Vagina (tissue), 2 donors: ENCODE measurements around the gene PACSIN1. TPM values are rescaled to one million over a fixed set of nuclear protein-coding genes. Genes with fewer than 3 reads are reported as not detected.

Source experiments
- DNase-seq, 2 donors: peaks; one replicate each; pipeline ENCODE4 v3.0.0-alpha.2; 2017; ENCODE audit errors: extremely low spot score in 2 of 2
- H3K27ac ChIP-seq: fragments of 200-600 bp; sonication (generic); one replicate; pipeline ENCODE4 v1.5.1; 2019
- H3K27me3 ChIP-seq: fragments of 200-600 bp; sonication (generic); one replicate; pipeline ENCODE4 v1.5.1; 2019
- H3K36me3 ChIP-seq, 2 donors: fragments of 200-600 bp; sonication (generic); one replicate each; pipeline ENCODE4 v1.5.1; 2017 to 2019
- H3K4me1 ChIP-seq: fragments of 200-600 bp; sonication (generic); one replicate; pipeline ENCODE4 v1.5.1; 2019
- H3K4me3 ChIP-seq, 2 donors: fragments of 200-600 bp; sonication (generic); 1 replicate in 1 of 2; 2 replicates in 1 of 2; pipeline ENCODE4 v1.5.1; 2016 to 2019
- H3K9me3 ChIP-seq: fragments of 200-600 bp; sonication (generic); one replicate; pipeline ENCODE4 v1.5.1; 2019
- POLR2A ChIP-seq, 2 donors: fragments of 450-650 bp; IDR thresholded peaks; one replicate each; pipeline ENCODE4 v1.6.1; 2017; ENCODE audit warnings: antibody characterized with exemption in 2 of 2, mild to moderate bottlenecking in 2 of 2, moderate library complexity in 2 of 2
- POLR2AphosphoS5 ChIP-seq, 2 donors: sonication (generic); formaldehyde crosslinking; IDR thresholded peaks; one replicate each; pipeline ENCODE4 v1.9.0; 2017; ENCODE audit warnings: antibody characterized with exemption in 2 of 2, mild to moderate bottlenecking in 2 of 2, low read depth in 1 of 2; ENCODE audit not compliant: insufficient read depth in 1 of 2
- intact Hi-C: fragments of 100-400 bp; cut with DNase I; formaldehyde crosslinking; loops from one replicate; pipeline ENCODE4 v1.15.1; 2023
- total RNA-seq: library from RNA; depleted of rRNA; stranded (reverse); fragments of >200 nt; gene quantifications from one replicate; pipeline ENCODE4 v1.2.3, GENCODE V29; 2016
- TF ChIP-seq, protein P1 (sequence below), 3 experiments: fragments of 450-650 bp in 2 of 3; fragments of 200-600 bp in 1 of 3; sonication (generic) in 1 of 3; IDR thresholded peaks; one replicate each; pipeline ENCODE4 v1.5.1; 2017 to 2019; ENCODE audit warnings: antibody characterized with exemption in 3 of 3, mild to moderate bottlenecking in 2 of 3, moderate library complexity in 2 of 3

The PACSIN1 gene
- total RNA-seq, 1 donor from 2014 or later: 0.74 TPM

DNA sequence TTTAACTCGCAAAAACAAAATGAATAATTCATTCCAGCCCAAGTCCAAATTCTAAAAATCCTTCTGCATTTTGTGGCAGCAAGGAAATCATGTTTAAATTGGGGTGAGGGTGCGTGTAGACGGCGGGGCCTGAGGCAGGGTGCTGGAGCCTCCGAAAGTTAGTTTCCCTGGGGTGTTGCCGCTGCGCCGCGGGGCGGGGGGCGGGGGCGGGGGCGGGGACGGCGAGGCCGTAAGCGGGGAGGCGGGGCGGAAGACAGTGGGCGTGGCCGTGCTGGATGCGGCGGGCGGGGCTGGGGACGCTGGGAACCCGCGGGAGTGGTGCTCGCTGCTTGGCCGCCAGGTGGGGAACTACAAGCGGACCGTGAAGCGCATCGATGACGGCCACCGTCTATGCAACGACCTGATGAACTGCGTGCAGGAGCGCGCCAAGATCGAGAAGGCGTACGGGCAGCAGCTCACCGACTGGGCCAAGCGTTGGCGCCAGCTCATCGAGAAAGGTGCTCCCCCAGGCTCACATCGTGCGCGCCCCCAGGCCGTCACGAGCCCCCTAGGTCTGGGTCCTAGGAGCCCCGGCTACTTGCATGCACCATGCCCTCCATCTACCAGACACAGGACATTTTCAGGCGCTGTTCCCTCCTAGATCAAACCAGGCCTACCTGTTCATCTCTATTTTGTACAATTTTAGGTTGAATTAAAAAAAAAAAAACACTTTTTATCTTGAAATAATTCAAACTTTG is 61.3 kb downstream of the PACSIN1 start:
- no peaks in the 10 kb centered on the region for H3K9me3 ChIP-seq
- intact Hi-C loops: loop anchor here (5.0 kb wide), 1 partner anchor 90 kb away; no protein-coding TSS in a partner anchor
- no peak for DNase-seq
- no peaks in the 10 kb centered on the region for H3K36me3 ChIP-seq
- H3K27me3 ChIP-seq: no peaks in the 10 kb centered on the region
- peak overlapping the region; percentile 72 for H3K27ac ChIP-seq
- TF ChIP-seq POLR2A (IDR thresholded peaks at IDR 0.05) (no peak), POLR2AphosphoS5 (IDR thresholded peaks at IDR 0.05; ENCODE audit: insufficient read depth in 1 of 2, low read depth in 1 of 2) (peak in 1 of 2 donors; percentile 10)
- TF ChIP-seq, protein P1, sequence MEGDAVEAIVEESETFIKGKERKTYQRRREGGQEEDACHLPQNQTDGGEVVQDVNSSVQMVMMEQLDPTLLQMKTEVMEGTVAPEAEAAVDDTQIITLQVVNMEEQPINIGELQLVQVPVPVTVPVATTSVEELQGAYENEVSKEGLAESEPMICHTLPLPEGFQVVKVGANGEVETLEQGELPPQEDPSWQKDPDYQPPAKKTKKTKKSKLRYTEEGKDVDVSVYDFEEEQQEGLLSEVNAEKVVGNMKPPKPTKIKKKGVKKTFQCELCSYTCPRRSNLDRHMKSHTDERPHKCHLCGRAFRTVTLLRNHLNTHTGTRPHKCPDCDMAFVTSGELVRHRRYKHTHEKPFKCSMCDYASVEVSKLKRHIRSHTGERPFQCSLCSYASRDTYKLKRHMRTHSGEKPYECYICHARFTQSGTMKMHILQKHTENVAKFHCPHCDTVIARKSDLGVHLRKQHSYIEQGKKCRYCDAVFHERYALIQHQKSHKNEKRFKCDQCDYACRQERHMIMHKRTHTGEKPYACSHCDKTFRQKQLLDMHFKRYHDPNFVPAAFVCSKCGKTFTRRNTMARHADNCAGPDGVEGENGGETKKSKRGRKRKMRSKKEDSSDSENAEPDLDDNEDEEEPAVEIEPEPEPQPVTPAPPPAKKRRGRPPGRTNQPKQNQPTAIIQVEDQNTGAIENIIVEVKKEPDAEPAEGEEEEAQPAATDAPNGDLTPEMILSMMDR (IDR thresholded peaks at IDR 0.05): peak in 2 of 3 experiments; percentile 60 to 69
- peak overlapping the region; percentile 22 to 39 for H3K4me3 ChIP-seq
- H3K4me1 ChIP-seq: peaks cover 12% of the 10 kb centered on the region

DNA sequence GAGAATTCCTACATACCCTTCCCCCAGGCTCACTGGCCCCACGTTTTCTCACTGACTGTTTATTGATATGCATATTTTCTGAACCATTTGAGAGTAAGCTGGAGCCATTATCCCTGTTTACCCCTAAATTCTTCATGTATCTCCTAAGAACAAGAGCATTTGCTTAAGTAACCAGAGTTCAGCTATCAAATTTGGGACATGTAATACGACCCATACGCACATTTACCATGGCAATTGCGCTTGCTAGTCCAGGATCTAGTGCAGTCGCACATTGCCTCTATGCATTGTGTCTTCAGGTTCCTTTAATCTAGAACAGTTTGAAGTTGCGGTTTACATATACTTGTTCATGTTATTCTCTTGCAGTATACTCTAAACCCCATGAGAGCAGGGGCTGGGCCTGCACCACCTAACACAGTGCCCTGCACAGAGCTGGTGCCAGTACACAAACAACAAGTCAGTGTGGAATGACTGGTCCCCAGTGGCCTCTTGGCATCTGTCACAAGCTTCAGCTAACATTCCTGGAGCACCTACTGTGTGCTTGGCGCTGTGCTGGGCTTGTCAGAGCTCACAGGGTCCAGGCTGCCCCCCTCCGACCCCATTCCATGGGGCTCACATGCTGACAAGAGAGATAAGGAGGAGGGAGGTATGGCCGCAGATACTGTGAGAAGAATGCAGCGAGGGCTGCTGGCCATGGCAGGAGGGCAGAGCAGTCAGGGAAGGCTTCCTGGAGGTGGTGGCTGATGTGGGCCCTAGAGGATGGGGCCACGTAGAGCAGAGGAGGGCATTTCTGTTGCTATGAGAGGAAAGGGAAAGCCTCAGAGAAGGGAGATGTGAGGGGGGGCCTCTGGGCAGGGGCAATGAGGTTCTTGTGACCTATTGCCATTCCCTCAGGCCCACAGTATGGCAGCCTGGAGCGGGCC is 62.1 kb downstream of the PACSIN1 start:
- TF ChIP-seq, protein P1 (IDR thresholded peaks at IDR 0.05): no peak
- TF ChIP-seq POLR2AphosphoS5 (IDR thresholded peaks at IDR 0.05; ENCODE audit: insufficient read depth in 1 of 2, low read depth in 1 of 2) (no peak), POLR2A (IDR thresholded peaks at IDR 0.05) (no peak)
- peak overlapping the region in 1 of 2 donors; percentile 22 for H3K4me3 ChIP-seq
- H3K36me3 ChIP-seq: no peaks in the 10 kb centered on the region
- intact Hi-C loops: loop anchor here (5.0 kb wide), 1 partner anchor 89 kb away; no protein-coding TSS in a partner anchor
- H3K27ac ChIP-seq: no peak overlapping the region
- no peak for DNase-seq
- H3K4me1 ChIP-seq: peaks cover 12% of the 10 kb centered on the region
- no peaks in the 10 kb centered on the region for H3K9me3 ChIP-seq
- no peaks in the 10 kb centered on the region for H3K27me3 ChIP-seq

DNA sequence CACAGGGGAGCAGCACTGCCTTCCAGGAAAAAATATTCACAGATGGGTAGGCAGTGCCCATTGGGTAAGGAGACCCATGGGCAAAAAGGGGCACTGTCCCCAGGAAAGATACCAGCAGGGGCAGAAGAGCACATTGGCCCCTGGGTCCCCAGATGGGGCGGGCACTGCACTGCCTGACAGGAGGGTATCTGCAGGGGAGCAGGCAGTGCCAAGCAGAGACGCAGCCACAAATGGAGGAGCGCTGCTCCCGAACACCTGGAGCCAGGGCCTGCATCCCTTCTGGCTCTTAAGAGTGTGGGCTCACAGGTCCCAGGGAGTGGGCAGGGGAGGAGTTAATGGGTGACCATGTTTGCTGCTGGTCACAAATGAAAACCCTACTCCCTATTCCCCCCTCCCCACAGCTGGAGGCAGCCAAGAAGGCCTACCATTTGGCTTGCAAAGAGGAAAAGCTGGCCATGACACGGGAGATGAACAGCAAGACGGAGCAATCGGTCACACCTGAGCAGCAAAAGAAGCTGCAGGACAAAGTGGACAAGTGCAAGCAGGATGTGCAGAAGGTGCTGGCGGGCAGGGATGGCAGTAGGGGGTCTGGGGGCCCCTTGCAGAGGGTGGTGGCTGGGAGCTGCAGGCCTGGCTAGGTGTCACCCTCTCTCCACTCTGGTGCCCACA is 63.3 kb downstream of the PACSIN1 start:
- no peak for DNase-seq
- Histone ChIP-seq H3K9me3 (no peaks in the 10 kb centered on the region), H3K4me1 (peaks cover 12% of the 10 kb centered on the region), H3K36me3 (no peaks in the 10 kb centered on the region), H3K4me3 (no peak overlapping the region), H3K27me3 (no peaks in the 10 kb centered on the region), H3K27ac (no peak overlapping the region)
- intact Hi-C loops: loop anchor here (5.0 kb wide), 1 partner anchor 88 kb away; no protein-coding TSS in a partner anchor
- TF ChIP-seq, protein P1 (IDR thresholded peaks at IDR 0.05): no peak
- no peak for TF ChIP-seq POLR2AphosphoS5 (IDR thresholded peaks at IDR 0.05; ENCODE audit: insufficient read depth in 1 of 2, low read depth in 1 of 2)
- no peak for TF ChIP-seq POLR2A (IDR thresholded peaks at IDR 0.05)

DNA sequence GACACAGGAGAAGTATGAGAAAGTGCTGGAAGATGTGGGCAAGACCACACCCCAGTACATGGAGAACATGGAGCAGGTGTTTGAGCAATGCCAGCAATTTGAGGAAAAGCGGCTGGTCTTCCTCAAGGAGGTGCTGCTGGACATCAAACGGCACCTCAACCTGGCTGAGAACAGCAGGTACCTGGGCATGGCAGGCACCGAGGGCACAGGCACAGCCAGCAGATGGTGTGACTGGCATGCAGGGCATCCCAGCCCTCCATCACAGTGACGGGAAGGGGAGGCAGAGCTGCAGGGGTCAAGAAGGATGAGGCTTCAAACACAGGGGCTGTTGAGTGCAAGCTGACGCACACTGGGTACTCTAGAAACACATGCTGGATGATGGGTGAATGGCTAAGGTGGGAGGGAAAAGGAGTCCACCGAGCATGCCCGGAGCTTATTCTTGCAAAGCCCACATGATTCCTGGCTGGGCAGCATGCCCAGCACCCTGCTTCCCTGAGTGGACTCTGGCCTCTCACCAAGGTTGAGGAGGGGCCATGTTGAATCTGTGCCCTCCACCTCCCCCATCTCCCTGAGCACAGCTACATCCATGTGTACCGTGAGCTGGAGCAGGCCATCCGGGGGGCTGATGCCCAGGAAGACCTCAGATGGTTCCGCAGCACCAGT is 63.9 kb downstream of the PACSIN1 start:
- Histone ChIP-seq H3K9me3 (no peaks in the 10 kb centered on the region), H3K36me3 (no peaks in the 10 kb centered on the region), H3K27me3 (no peaks in the 10 kb centered on the region), H3K4me3 (no peak overlapping the region), H3K4me1 (peaks cover 12% of the 10 kb centered on the region), H3K27ac (no peak overlapping the region)
- intact Hi-C loops: loop anchor here (5.0 kb wide), 1 partner anchor 88 kb away; no protein-coding TSS in a partner anchor
- TF ChIP-seq POLR2AphosphoS5 (IDR thresholded peaks at IDR 0.05; ENCODE audit: insufficient read depth in 1 of 2, low read depth in 1 of 2): no peak
- TF ChIP-seq, protein P1 (IDR thresholded peaks at IDR 0.05): no peak
- TF ChIP-seq POLR2A (IDR thresholded peaks at IDR 0.05): no peak
- DNase-seq: no peak
